ENCODE data around the gene CLUH. TPM values are rescaled to one million over a fixed set of nuclear protein-coding genes. Genes with fewer than 3 reads are reported as not detected.
A peak's percentile ranks its signal among the peaks of the same experiment; 100 is the strongest.

CLUH gene
- total RNA-seq, 6 experiments from 2014 or later = 42.7 to 62.9 (median 48.6) TPM

DNA sequence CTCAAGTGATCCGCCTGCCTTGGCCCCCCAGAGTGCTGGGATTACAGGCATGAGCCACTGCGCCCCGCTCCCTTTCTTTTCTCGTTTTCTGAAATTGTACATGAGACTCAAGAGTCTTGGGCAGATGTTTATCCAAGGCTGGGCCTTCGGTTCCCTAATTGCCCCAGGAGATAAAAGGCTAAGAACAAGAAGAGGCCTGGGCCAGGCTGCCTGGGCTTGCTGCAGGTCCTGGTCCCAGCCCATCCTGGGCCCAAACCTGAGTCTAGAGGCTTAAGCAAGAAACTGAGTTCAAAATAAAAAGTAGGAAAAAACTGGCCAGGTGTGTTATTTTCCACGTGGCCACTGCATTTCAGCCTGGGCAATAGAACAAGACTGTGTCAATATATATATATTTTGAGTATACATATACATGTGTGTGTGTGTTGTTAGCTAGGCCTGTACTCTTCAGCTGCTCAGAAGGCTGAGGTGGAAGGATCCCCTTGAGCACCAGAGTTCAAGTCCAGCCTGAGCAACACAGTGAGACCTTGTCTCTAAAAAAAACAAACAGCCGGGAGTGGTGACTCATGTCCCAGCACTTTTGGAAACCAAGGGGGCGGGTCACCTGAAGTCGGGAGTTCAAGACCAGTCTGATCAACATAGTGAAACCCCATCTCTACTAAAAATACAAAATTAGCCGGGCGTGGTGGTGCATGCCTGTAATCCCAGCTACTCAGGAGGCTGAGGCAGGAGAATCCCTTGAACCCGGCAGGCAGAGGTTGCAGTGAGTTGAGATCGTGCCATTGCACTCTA, 6.8 kb upstream of the CLUH start:
- Mint-ChIP-seq H3K4me3 (no peak overlapping the region), H3K9me3 (no peaks in the 10 kb centered on the region), H3K27me3 (ENCODE audit: insufficient read depth) (peaks cover 20% of the 10 kb centered on the region), H3K4me1 (ENCODE audit: low read depth) (0 out of 2 replicates have a peak, but pooled peaks cover 6% of the 10 kb centered on the region), H3K36me3 (ENCODE audit: low read depth) (no peaks in the 10 kb centered on the region), H3K27ac (no peak overlapping the region)
- no peak for DNase-seq
- TF ChIP-seq, protein P1, sequence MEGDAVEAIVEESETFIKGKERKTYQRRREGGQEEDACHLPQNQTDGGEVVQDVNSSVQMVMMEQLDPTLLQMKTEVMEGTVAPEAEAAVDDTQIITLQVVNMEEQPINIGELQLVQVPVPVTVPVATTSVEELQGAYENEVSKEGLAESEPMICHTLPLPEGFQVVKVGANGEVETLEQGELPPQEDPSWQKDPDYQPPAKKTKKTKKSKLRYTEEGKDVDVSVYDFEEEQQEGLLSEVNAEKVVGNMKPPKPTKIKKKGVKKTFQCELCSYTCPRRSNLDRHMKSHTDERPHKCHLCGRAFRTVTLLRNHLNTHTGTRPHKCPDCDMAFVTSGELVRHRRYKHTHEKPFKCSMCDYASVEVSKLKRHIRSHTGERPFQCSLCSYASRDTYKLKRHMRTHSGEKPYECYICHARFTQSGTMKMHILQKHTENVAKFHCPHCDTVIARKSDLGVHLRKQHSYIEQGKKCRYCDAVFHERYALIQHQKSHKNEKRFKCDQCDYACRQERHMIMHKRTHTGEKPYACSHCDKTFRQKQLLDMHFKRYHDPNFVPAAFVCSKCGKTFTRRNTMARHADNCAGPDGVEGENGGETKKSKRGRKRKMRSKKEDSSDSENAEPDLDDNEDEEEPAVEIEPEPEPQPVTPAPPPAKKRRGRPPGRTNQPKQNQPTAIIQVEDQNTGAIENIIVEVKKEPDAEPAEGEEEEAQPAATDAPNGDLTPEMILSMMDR (IDR thresholded peaks at IDR 0.05) = no peak

DNA sequence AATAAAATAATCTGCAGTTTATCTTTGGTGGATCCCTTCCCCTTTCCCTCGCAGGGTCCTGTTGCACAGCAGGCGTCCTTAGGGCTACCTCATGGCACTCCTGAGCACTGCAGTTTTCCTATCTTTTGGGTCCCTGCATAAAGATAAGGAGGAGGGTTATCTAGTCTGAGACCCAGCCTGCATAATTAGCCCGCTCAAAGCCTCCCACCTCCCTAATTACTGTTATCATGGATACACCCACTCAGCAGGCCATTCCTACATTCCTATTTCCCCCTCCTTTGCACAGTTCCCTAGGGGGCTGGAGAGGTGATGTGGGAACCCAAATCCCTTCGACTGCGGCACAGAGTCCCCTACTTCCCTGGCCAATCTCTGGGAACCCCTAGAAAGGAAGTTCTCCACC, 5.1 kb upstream of the CLUH start:
- TF ChIP-seq, protein P1 (IDR thresholded peaks at IDR 0.05) = no peak
- no peak for DNase-seq
- Mint-ChIP-seq H3K36me3 (ENCODE audit: low read depth) (no peaks in the 10 kb centered on the region), H3K4me1 (ENCODE audit: low read depth) (peaks cover 15% of the 10 kb centered on the region), H3K4me3 (no peak overlapping the region), H3K27me3 (ENCODE audit: insufficient read depth) (peaks cover 5% of the 10 kb centered on the region), H3K27ac (no peak overlapping the region), H3K9me3 (no peaks in the 10 kb centered on the region)

DNA sequence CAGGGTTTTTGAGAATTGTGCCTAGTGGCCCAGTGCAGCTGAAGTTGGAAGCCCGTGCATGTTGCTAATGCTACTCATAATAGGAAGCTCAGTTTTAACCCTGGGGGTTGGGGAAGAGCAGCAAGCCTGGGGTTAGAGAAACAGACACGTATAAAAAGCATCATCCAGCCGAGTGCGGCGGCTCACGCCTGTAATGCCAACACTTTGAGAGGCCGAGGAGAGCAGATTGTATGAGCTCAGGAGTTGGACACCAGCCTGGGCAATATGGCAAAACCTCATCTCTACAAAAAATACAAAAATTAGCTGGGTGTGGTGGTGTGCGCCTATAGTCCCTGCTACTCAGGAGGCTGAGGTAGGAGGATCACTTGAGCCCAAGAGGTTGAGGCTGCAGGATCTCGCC, 2.3 kb upstream of the CLUH start:
- DNase-seq = no peak
- TF ChIP-seq, protein P1 (IDR thresholded peaks at IDR 0.05) = no peak
- peaks cover 32% of the 10 kb centered on the region for H3K4me1 Mint-ChIP-seq (ENCODE audit: low read depth)
- no peak overlapping the region for H3K27ac Mint-ChIP-seq
- no peaks in the 10 kb centered on the region for H3K9me3 Mint-ChIP-seq
- peaks cover 3% of the 10 kb centered on the region for H3K27me3 Mint-ChIP-seq (ENCODE audit: insufficient read depth)
- H3K36me3 Mint-ChIP-seq (ENCODE audit: low read depth) = no peaks in the 10 kb centered on the region
- no peak overlapping the region for H3K4me3 Mint-ChIP-seq

DNA sequence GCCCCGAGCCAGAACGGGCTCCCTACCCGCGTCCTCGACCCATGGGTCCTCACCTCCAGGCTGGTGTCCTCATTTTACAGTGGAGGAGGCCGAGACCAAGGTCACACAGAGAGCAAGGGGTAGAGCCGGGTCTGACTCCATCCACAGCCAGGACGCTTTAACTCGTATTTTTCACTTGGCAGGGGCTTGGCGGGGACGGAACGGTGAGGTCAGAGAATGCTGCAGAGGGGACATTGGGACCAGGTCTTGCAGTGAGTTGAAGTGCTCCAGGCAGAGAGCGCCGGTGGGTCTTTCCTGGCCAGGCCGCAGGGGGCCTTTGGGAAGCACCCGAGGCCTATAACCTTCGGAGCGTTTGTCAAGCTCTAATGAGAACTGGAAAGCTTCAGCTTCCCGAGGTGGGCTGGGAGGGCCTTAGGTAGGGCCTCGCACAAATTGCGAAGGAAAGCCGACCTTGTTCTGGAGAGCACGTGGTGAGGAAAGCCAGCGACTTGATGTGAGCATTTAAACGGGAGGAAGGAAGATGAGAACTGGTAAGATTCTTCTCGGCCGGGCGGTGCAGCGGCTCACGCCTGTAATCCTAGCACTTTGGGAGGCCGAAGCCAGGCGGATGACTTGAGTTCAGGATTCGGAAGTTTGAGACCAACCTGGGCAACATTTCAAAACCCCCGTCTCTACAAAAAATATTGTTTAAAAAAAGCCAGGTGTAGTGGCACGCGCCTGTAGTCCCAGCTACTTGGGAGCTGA, 908 bp upstream of the CLUH start:
- peak overlapping the region; percentile 85 for H3K4me3 Mint-ChIP-seq
- peak overlapping the region; percentile 59 for H3K27ac Mint-ChIP-seq
- TF ChIP-seq, protein P1 (IDR thresholded peaks at IDR 0.05) = no peak
- DNase-seq = no peak
- H3K27me3 Mint-ChIP-seq (ENCODE audit: insufficient read depth) = peaks cover 3% of the 10 kb centered on the region
- H3K9me3 Mint-ChIP-seq = no peaks in the 10 kb centered on the region
- peaks cover 27% of the 10 kb centered on the region for H3K4me1 Mint-ChIP-seq (ENCODE audit: low read depth)
- H3K36me3 Mint-ChIP-seq (ENCODE audit: low read depth) = no peaks in the 10 kb centered on the region

DNA sequence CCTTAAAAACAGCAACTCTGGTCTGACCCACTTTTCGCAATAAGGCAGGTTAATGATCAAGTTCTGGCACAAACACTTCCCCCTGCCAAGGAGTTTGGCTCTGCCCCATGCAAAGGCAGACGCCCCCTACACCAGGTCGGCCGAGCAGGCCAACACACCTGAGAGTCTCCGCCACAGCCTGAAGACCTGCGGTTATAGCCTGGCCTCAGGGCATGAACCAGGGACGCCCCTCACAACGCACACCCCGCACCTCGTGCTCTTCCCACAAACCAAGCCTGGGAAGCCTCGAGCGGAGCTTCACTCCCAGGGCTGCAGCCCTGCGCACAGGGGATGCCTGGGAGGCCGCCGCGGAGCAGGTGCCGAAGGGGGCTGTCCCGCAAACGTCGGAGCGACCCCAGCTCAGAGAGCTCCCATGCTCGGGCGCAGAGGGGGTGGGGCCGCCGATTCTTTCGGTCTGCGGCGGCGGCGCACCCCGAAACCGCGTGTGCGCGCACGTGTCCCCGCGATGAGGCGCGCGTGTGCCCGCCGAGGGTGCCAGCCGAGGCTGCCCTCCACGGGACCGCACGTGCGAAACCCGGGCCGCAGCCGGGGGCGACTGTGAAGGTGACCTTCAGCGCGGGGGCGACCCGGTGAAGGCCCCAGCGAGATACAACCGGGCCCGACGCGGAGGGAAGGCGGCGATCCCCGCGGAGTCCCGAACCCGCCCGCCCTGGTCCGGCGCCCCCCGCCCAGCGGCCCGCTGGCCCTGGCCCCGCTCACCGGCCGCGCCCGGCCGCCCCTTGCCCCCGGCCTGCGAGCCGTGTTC, 559 bp downstream of the CLUH start:
- TF ChIP-seq, protein P1 (IDR thresholded peaks at IDR 0.05) = no peak
- DNase-seq = no peak
- Mint-ChIP-seq H3K4me1 (ENCODE audit: low read depth) (peaks cover 27% of the 10 kb centered on the region), H3K36me3 (ENCODE audit: low read depth) (no peaks in the 10 kb centered on the region), H3K27ac (peak overlapping the region; percentile 69), H3K4me3 (peak overlapping the region; percentile 91), H3K9me3 (no peaks in the 10 kb centered on the region), H3K27me3 (ENCODE audit: insufficient read depth) (peaks cover 3% of the 10 kb centered on the region)
